Heart left ventricle (tissue), 16 donors: ENCODE results near the gene KPNA4. TPM values are rescaled to one million over a fixed set of nuclear protein-coding genes. Genes with fewer than 3 reads are reported as not detected.

Experiments used
- ATAC-seq, 4 donors: fragments of 200-7000 bp; cut with Tn5 transposase; one replicate each; pipeline ENCODE4 v1.9.1; 2020 to 2022; ENCODE audit warnings: moderate library complexity in 4 of 4, mild to moderate bottlenecking in 3 of 4, moderate number of reproducible peaks in 1 of 4
- DNase-seq, 5 donors: peaks; one replicate each; pipeline ENCODE4 v3.0.0-alpha.2; 2020
- H3K27ac ChIP-seq, 12 donors: fragments of 200-600 bp; sonication (generic) in 4 of 12; one replicate each; pipeline versions ENCODE4 v1.5.0 to v1.8.0; 2016 to 2022; ENCODE audit warnings: mild to moderate bottlenecking in 2 of 12
- H3K27me3 ChIP-seq, 9 donors: fragments of 200-600 bp; sonication (generic) in 2 of 9; one replicate each; pipeline versions ENCODE4 v1.5.1 to v1.8.0; 2016 to 2022; ENCODE audit warnings: mild to moderate bottlenecking in 3 of 9
- H3K36me3 ChIP-seq, 9 donors: fragments of 200-600 bp; sonication (generic) in 2 of 9; one replicate each; pipeline versions ENCODE4 v1.5.0 to v1.8.0; 2018 to 2022; ENCODE audit warnings: mild to moderate bottlenecking in 2 of 9
- H3K4me1 ChIP-seq, 12 donors: fragments of 200-600 bp; sonication (generic) in 4 of 12; one replicate each; pipeline versions ENCODE4 v1.5.0 to v1.8.0; 2016 to 2022; ENCODE audit warnings: mild to moderate bottlenecking in 3 of 12
- H3K4me3 ChIP-seq, 12 donors: fragments of 200-600 bp; sonication (generic) in 4 of 12; one replicate each; pipeline versions ENCODE4 v1.5.0 to v1.8.0; 2017 to 2022; ENCODE audit warnings: mild to moderate bottlenecking in 9 of 12, moderate library complexity in 4 of 12
- H3K9me3 ChIP-seq, 12 donors: fragments of 200-600 bp; sonication (generic) in 4 of 12; one replicate each; pipeline versions ENCODE4 v1.5.0 to v1.8.0; 2016 to 2022; ENCODE audit warnings: mild to moderate bottlenecking in 1 of 12
- POLR2A ChIP-seq, 2 donors: fragments of 450-650 bp; IDR thresholded peaks; one replicate each; pipeline ENCODE4 v1.6.1; 2017; ENCODE audit warnings: antibody characterized with exemption in 2 of 2, mild to moderate bottlenecking in 2 of 2, moderate library complexity in 2 of 2
- WGBS, 4 donors: extraction: QIAGEN DNeasy Blood & Tissue Kit in 2 of 4; methylation state at CpG; one replicate each; pipeline versions ENCODE4 v1.1.5 to v1.1.7; 2013 to 2018; 5-methylcytosine and 5-hydroxymethylcytosine counted together
- intact Hi-C, 10 donors: fragments of 100-400 bp; cut with DNase I; formaldehyde crosslinking; loops; one replicate each; pipeline versions ENCODE4 v1.11.1 to v1.14.2; 2022
- long read RNA-seq, 3 donors: library from polyadenylated mRNA; unstranded; transcript quantifications; one replicate each; pipeline ENCODE4 v2.0.0, GENCODE V29; 2020 to 2021
- polyA plus RNA-seq, 2 donors: library from polyadenylated mRNA; stranded (reverse); fragments of 200-250 nt; gene quantifications; one replicate each; pipeline ENCODE4 v1.2.3, GENCODE V29; 2013
- total RNA-seq, 9 donors: library from RNA; depleted of rRNA in 2 of 9; stranded (reverse); fragments of >200 nt in 2 of 9; fragmentation: NEBNext Ultra II Directional in 3 of 9; extraction: Animal tissue kit (Norgen Biotek cat#: 25700) in 3 of 9; gene quantifications; one replicate each; pipeline versions ENCODE4 v1.1.0 to v1.2.4, GENCODE V29; 2016 to 2023
- TF ChIP-seq, protein P1 (sequence below), 12 donors: fragments of 200-600 bp; sonication (generic) in 4 of 12; IDR thresholded peaks; one replicate each; pipeline versions ENCODE4 v1.5.0 to v1.8.0; 2018 to 2022; ENCODE audit warnings: antibody characterized with exemption in 12 of 12, mild to moderate bottlenecking in 5 of 12
- donor health status: ischemic (EF 13 %, LVEDD 7.1; RV severe dilation, severe dysfunction).
- donor health status: healthy with polysubstance abuse.
- donor health status: DM: no; HTN: yes; CAD: no.
- donor health status: DM: no; HTN: no; CAD: no.
- donor health status: ischemic (EF 25% LVEDD 6.9; RV normal size, moderate dysfunction).
- donor health status: ischemic (EF 25% LVEDD 5.7; RV mildly dilated, moderate dysfunction).
- donor health status: healthy.
- donor health status: DM: yes; HTN: yes; CAD: no.
- donor health status: ischemic (EF 35%, LVEDD 5.7; RV mildly dilated, moderate dysfunction).
- donor health status: nonischemic (EF 11% LVEDD 7.7; RV severe dilation, severe dysfunction).
- donor health status: DM: yes; HTN: yes; CAD: no.
- donor health status: PGD.
- donor health status: ischemic (EF 29% LVEDD 5.4; RV normal size, mild dysfunction).
- donor health status: nonischemic (EF 23%, LVEDD 6.1; RV moderate dilation, normal function).

KPNA4 gene, protein sequence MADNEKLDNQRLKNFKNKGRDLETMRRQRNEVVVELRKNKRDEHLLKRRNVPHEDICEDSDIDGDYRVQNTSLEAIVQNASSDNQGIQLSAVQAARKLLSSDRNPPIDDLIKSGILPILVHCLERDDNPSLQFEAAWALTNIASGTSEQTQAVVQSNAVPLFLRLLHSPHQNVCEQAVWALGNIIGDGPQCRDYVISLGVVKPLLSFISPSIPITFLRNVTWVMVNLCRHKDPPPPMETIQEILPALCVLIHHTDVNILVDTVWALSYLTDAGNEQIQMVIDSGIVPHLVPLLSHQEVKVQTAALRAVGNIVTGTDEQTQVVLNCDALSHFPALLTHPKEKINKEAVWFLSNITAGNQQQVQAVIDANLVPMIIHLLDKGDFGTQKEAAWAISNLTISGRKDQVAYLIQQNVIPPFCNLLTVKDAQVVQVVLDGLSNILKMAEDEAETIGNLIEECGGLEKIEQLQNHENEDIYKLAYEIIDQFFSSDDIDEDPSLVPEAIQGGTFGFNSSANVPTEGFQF
- 100 to 1,000 TPM in 6 of 9 donors, 10 to 100 TPM in 3; 51.2 to 198 (median 133) TPM for total RNA-seq
- polyA plus RNA-seq = 10 to 100 TPM; 29.1 to 46.2 TPM
- long read RNA-seq, donor 1, full-length matches to known transcripts = 150 of 167 reads
- long read RNA-seq, donor 1, partial matches to known transcripts = 11 of 167 reads
- long read RNA-seq, donor 1, other reads (novel, unspliced or antisense) = 6 of 167 reads
- long read RNA-seq, donor 2, full-length matches to known transcripts = 56 of 89 reads
- long read RNA-seq, donor 2, partial matches to known transcripts = 15 of 89 reads
- long read RNA-seq, donor 2, other reads (novel, unspliced or antisense) = 18 of 89 reads
- long read RNA-seq, donor 3, full-length matches to known transcripts = 176 of 201 reads
- long read RNA-seq, donor 3, partial matches to known transcripts = 13 of 201 reads
- long read RNA-seq, donor 3, other reads (novel, unspliced or antisense) = 12 of 201 reads

DNA sequence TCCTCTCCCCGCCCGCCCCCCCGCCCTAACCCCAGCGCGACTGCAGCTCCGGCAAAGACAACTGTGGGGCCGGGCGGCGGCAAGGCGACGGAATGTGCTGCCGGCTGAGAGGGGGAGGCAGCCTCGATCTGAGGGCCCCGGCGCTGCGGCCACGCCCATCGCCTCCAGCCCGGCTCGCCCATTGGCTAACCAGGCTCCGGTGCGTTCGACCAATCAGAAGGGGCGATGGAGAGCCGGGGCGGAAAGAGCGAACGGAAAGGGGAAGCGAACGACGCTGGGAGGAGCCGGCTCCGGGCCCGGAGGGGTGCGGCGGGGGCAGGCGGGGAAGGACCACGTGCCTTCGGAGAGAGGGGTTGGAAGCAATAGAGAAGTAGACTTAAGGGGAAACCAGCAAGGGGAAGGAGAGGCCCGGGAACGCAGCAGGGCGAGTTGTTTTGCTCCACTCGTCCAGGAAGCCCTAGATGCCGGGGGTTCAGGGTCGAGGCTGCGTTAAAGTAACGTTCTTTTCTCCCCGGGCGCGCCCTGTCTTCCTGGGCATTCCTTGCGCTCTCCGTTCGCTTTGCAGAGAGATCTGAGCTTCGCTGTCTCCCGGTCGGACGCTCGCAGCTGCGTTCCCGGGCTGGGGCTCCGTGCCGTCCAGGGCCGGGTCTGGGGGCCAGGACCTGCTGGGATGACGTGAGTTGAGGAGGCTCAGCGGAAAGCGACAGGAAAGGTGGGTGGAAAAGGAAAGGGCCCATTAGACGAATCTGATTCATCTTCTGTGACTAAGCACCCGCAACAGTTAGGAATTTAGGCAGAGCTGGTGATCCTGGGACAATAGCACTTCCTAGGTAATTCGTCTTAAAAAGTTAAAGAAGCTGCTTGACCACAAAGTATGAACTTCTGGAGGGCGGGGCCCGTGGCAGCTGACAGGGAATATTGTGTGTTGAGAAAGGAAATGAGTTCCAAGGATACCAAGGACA is at the start of gene KPNA4:
KPNA4 (minus strand) TSS at position 130 of the 962 bp plus-strand sequence. CDS start 289 bp downstream, outside the sequence.
- WGBS, 4 donors = 0 to 1% (median 0%) methylated on average over 53 to 71 of the region's 71 CpGs
- H3K4me1 ChIP-seq = peaks cover 6 to 51% (median 42%) of the 10 kb centered on the region in 12 donors
- H3K36me3 ChIP-seq = peaks cover 0 to 10% (median 0%) of the 10 kb centered on the region in 9 donors
- H3K27ac ChIP-seq = peak within 1 kb of the TSS; percentile 93 to 99 (median 98)
- DNase-seq (peak; percentile 98 to 99 (median 98)), ATAC-seq (peak; percentile 97 to 98 (median 98))
- TF ChIP-seq, protein P1, sequence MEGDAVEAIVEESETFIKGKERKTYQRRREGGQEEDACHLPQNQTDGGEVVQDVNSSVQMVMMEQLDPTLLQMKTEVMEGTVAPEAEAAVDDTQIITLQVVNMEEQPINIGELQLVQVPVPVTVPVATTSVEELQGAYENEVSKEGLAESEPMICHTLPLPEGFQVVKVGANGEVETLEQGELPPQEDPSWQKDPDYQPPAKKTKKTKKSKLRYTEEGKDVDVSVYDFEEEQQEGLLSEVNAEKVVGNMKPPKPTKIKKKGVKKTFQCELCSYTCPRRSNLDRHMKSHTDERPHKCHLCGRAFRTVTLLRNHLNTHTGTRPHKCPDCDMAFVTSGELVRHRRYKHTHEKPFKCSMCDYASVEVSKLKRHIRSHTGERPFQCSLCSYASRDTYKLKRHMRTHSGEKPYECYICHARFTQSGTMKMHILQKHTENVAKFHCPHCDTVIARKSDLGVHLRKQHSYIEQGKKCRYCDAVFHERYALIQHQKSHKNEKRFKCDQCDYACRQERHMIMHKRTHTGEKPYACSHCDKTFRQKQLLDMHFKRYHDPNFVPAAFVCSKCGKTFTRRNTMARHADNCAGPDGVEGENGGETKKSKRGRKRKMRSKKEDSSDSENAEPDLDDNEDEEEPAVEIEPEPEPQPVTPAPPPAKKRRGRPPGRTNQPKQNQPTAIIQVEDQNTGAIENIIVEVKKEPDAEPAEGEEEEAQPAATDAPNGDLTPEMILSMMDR (IDR thresholded peaks at IDR 0.05) = no peak
- peak in 1 of 2 donors; percentile 76 for TF ChIP-seq POLR2A (IDR thresholded peaks at IDR 0.05)
- no peaks in the 10 kb centered on the region for H3K27me3 ChIP-seq
- H3K4me3 ChIP-seq = peak within 1 kb of the TSS; percentile 69 to 94 (median 85)
- intact Hi-C loops = loop anchor here in 6 of 10 donors (1.0 to 10.0 kb wide), 4 partner anchors 166 to 192 kb away; partner anchors contain the start of genes PPM1L (in 5 of the 6), IFT80 (in 2 of the 6) and SMC4 (in 2 of the 6)
- no peaks in the 10 kb centered on the region for H3K9me3 ChIP-seq

DNA sequence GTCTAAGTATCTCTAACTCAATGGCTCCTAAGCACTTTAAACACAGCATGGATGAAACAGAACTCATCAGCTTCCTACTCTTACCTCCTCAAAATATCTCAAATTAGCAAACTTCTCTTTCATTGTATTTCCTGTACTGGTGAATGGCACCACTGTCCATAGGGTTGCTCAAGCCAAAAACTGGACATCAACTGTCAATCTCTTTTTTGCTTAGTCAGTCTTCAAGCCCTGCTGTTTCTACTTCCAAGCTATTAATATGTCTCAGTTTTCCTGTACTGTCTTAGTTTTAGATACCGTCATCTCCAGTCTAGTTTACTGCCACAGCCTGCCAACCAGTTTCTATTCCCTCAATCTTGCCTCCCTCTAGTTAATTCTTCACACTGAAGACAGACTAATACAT is 48.3 kb upstream of the KPNA4 start:
- Histone ChIP-seq H3K4me1 (peaks cover 0 to 7% (median 0%) of the 10 kb centered on the region in 12 donors), H3K9me3 (no peaks in the 10 kb centered on the region), H3K27ac (no peak overlapping the region), H3K36me3 (no peaks in the 10 kb centered on the region), H3K27me3 (no peaks in the 10 kb centered on the region), H3K4me3 (no peak overlapping the region)
- ATAC-seq (no peak), DNase-seq (no peak)
- WGBS, 4 donors = 80 to 96% (median 93%) methylated on average over 1 of the region's 1 CpG
- TF ChIP-seq, protein P1 (IDR thresholded peaks at IDR 0.05) = no peak
- TF ChIP-seq POLR2A (IDR thresholded peaks at IDR 0.05) = no peak
- intact Hi-C loops = no loop called here

DNA sequence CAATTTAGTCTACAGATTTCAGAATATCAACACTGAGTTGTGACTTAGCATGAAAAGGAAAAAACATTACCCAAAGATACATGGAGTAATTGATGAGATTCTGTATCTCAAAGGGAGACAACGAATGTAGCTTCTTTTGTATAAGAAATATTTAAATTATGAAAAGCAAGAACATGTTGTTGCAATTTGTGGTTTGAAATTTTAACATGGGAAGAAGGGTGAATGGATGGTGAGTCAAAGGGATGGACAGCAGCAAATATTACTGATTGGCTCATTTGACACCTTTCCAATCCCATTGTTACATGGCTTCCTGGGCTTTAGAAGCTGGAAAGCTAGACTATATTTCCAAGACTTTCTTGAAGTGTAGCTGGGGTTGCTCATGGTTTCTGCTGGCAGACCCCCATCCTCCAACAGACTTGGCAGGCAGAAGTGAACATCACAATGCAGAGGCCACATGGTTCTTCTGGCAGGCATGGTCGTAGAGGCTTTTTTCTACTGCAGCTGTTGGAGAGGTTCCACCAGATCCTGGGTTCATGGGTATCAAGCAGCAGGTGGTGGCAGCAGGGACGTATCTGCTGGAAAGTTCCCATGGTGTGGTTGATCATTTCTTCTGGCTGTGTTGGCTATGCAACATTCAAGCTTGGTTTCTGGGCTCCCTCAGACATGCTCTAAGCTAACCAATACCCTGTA is 47.2 kb upstream of the KPNA4 start:
- ATAC-seq = no peak
- TF ChIP-seq POLR2A (IDR thresholded peaks at IDR 0.05) = no peak
- TF ChIP-seq, protein P1 (IDR thresholded peaks at IDR 0.05) = no peak
- 46 to 59% (median 57%) methylated on average over 3 of the region's 3 CpGs for WGBS, 4 donors

More for the DNA sequence above, 47.2 kb upstream of the KPNA4 start:
- Histone ChIP-seq H3K4me1 (peaks cover 0 to 7% (median 0%) of the 10 kb centered on the region in 12 donors), H3K9me3 (no peaks in the 10 kb centered on the region), H3K36me3 (no peaks in the 10 kb centered on the region), H3K4me3 (no peak overlapping the region), H3K27ac (no peak overlapping the region), H3K27me3 (no peaks in the 10 kb centered on the region)
- intact Hi-C loops = no loop called here
- no peak for DNase-seq
